NCI-H1105 treated with DMSO at 0.1 percent for 48 hours (cell line): ENCODE data around the gene C6orf136.
A peak's percentile ranks its signal among the peaks of the same experiment; 100 is the strongest.
"Not testable (repeated sequence)": the region's sequence is repeated elsewhere in the genome, so short reads cannot be mapped to it uniquely, and the experiment has no call there.

Source experiments
- DNase-seq: peaks from one replicate; lab custom pipeline; 2025; lab: John Stamatoyannopoulos, UW

The C6orf136 gene

GRCh38 chr6:30657922-30658321 is 11.0 kb downstream of the C6orf136 start:
- not testable (repeated sequence) for DNase-seq

DNA sequence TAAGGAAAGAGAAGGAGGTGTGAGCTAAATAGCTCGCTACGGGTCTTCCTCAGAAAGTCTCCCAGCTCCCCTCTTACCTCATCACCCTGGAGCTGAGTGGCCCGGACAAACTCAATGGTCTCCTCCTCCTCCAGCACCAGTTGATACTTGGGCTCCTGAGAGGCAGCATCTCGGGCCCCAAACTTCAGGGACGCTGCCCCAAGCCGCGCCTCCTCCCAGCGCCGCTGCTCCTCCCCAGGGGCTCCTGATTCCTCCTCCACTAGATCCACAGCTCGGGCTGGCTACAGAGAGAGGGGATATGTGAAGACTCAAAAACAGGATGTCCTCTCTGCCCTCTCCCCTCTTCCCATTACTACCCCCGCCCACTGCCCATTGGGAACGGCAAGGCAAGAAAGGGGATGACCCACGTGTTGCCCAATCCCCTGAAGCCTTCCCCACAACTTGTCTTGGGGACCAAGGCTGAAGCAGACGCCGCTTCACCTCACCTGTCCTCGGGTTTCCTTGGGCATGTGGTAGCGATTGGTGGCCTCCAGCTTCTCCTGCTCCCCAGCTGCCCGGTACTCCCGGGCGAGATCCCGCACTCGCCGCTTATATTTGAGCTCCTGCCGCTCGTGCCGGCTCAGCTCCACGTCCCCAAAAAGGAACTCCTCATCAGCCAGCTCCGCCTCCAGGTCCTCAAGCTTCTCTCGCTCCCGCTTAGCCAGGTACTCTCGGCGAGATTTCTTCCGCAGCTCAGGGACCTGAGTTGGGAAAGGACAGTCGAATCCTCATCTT is 18.2 kb downstream of the C6orf136 start:
- no peak for DNase-seq

GRCh38 chr6:30666300-30666699 is 19.4 kb downstream of the C6orf136 start:
- not testable (repeated sequence) for DNase-seq

DNA sequence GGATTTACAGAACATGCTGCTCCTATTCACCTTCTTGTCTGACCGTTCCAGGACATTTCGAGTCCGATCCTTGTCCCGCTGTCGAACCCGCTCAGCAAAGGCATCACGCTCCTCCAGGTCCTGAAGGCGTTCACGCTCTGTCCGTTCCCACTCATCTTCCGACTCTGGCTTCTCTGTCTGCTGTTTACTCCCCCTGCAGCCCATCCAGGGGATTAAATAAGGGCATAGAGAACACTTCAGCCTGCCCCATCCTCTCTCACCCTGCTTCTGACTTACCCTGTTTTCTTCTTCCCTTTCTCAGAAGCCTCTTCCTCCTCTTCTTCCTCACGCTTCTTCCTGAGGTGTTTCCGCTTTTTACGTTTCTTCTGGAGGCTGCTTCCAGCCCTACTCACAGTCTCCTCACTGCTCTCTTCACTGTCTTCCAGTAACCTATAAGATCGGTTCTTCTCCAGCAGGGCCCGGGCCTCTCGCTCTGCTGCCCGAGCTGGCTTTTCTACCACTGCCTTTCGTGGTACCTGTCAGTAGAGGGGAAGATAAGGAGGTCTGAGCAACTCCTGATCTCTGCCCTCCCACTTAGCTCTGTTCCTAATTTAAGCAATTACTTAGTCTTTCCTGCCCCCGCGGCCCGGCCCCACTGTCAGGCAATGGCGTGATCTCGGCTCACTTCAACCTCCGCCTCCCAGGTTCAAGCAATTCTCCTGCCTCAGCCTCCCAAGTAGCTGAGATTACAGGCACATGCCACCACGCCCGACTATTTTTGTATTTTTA is 24.0 kb downstream of the C6orf136 start:
- no peak for DNase-seq

- peak; percentile 97 for DNase-seq
Observed at GRCh38 chr6:30672445-30673253, 25.7 kb downstream of the C6orf136 start, which contains the start of gene DHX16. Gene DHX16, minus strand, starts transcription at chr6:30673006. Its CDS starts 165 bp downstream, at chr6:30672841.

- DNase-seq: no peak
Observed at GRCh38 chr6:30676660-30677285, 29.8 kb downstream of the C6orf136 start.

GRCh38 chr6:30678964-30679726 is 32.2 kb downstream of the C6orf136 start:
- peak; percentile 44 for DNase-seq

DNA sequence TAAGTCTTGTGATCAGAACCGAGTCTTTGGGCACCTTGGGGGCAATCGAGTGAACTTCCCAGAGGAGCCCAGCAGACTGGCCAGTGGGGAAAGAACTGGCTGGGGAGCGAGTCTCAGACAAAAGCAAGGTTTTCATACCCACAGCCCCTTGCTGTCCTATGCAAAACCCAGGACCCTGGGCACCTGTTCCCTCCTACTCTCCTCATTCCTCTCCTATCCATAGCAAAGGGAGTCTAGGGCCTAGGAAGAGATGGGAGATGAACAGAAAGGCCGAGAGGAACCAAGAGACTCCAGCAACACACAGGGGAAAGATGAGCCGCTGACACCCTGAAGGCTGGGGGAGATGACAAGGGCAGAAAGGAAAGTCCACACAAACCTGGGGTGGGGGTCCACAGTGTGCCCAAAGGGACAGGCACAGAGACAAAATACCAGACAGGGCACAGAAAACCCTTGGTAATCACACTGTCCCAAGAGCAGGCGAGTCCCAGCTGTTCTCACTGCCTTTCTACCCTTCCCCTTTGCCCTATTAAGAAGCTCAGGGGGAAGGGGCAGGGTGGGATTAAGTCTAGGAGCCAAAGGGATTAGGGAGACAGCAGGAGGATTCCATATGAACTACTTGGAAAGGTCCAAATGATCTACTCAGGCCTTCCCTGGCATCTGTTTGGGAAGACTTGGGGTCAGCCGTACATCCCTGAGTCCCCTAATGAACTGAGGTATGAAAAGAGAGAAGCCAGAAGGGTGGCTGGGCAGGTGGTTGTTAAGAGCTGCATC is 33.0 kb downstream of the C6orf136 start:
- DNase-seq: no peak

GRCh38 chr6:30681766-30682142 is 34.8 kb downstream of the C6orf136 start:
- DNase-seq: no peak

DNA sequence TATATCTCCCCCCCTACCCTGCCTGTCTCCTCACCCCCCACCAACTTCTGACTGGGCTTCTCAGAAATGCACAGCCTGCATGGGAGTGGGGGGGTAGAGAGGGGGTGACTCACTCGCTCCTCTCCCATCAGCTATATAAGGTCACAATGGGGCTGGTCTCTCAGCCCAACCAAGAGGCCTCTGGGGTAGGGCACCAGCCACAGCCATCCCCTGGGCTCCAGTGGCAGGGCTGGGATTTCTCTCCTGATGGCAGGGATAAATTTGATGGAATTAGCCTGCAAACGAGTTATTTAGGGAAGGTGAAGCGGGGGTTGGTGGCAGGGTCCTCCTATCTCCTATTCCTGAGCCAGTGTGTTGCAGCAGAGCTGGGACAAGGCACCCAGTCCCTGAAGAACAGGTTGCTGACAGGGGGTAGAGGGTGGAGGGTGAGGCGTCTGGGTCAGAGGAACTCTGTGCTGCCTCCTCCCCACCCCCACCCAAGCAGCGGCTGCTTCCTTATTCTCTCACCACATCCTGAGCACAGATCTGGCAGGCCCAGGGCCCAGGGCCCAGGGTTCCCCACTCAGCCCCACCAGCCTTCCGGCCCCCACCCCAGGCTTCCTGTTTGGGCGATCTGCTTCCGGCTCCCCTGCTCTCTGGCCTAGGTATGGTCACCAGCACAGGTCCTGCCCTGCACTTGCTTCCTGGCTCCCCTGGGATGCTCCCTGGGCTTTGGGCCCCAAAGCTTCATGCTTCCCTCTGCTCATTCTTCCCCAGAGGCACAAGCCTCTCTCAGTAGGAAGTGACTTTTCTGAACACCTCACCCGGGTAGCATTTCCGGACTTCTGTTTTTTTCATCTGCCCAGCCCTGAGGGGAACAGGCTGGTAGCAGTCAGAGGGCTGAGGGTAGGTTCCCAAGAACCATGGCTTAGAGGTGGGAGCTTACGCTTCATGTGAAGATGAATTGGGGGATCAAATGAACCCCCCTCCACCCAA is 35.5 kb downstream of the C6orf136 start:
- DNase-seq: no peak

DNA sequence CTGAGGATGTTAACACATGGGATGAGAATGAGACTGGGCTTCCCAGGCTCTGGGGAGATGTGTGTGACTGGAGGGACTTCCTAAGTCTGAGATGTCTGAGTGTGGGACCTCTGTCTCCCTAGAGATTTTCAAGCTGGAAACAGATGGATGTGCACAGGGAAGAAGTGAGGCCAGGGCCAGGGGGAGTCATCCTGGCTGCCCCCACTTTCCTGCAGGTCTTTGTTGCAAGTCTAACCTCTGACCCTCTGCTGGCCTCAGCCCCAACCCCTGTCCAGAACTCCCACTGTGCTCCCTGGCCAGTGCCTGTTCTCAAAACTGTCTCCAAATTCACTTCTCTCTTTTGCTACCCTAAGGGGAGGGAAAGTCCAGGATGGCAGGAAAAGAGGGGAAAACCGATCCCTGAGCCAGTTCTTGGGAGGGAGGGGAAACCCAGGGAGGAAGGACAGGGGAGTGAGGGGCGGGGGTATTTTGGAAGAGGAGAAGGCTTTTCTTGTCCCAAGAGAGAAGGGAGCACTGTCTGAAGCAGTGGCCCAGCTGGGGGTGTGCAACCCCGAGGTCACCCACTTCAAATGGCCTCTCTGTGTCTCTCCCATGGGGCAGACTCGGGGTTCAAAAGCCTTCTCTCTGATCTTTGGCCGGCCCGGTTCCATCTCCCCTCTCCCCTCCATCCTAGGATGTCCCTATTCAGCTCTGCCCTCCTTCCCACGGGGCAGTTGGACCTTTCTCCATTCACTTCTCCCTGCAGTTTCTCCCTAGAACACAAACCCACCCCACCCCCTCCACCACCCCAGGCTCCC is 36.4 kb downstream of the C6orf136 start:
- no peak for DNase-seq

DNA sequence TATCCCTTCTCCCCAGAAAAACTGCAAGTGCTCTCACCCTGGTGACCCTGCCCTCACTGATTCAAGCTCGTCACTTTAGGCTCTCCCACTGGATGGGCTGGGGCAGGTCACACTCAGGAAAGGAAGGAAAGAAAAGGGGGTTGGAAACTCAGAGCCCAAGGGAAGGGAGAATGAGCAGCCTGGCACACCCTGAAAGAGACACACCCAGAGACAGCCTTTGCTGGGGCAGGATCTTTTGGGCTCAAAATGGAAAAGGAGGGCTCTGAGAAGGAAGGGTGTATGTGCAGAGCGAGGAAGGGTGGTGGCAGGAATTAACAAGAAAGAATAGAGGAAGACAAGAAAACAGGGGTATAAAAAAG is 37.0 kb downstream of the C6orf136 start:
- DNase-seq: no peak

DNA sequence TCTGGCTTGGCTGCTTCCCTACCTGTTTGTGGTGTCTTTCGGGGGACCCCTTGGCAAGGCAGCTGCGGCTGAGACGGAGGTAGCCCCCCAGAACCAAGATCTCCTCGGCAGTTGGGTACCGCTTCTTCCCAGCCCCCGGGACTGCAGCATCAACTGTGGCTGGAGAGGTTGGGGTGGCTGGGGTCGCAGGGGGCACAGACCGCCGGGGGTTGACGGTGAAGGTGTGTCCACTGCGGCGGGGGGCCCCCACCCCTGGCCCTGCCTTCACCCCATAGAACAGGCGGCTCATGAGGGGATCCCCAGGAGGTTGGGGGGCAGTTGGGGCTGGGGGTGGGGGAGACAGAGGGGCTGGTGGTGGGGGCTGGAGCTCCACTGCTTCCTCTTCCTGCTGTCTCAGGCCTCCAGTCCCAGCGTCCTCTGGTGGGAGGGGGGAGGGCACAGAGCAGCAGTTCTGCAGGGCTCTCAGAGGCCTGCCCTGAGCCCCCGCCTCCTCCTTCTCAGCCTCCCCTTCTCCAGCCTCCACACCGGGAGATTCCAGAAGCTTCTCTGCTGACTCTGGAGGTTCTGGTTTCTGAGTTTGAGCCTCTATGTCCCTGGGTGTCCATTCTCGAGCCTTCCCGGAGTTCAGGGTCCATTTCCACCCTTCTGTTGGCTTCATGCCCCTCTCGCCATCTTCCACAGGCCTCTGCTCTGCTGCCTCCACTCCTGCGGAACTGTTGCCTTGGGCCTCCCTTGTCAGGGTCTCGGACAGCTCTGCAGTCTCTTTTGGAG is 37.6 kb downstream of the C6orf136 start:
- no peak for DNase-seq

DNA sequence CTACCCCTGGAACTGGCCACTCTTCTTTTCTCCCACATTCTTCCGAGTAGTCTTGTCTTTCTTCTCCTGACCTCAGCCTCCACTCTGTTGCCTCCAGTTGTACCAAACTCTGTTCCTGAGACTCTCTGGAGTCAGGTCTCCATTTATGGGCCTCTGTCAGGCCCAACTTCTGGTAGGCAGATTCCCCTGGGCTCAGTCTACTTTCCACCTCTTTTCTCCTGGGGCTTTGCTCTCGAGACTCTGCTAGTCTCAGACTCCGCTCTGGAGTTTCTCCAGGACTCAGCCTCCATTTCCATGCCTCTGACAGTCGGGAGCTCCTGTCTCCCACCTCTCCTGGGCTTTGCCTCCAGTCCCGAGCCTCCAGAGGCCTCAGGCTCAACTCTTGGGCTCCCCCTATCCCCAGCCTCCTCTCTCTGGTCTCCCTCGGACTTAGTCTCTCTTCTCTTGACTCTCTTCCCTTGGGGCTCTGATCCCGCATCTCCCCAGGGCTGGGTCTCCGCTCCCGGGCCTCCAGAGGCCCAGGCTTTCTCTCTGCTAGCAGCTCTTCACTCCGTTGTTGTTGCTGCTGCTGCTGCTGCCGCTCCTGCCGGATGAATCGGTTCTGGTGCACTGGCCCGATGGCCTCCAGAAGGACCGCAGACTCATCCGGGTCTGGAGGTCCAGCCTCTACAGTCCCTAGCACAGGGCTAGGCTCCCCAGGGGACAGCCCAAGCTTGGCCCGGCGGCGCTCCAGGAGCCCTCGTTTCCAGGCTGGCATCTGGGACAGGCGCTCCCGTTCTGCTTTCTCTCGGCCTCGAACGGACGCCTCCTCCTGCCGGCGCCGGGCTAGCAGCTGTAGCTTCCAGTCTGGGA is 38.5 kb downstream of the C6orf136 start:
- DNase-seq: no peak

- DNase-seq: peak; percentile 18
Observed at GRCh38 chr6:30686009-30686907, 39.3 kb downstream of the C6orf136 start, which contains the start of gene PPP1R18. Gene PPP1R18, minus strand, starts transcription at chr6:30686645. Its CDS starts 627 bp downstream, at chr6:30686018.
